ENCODE results near the gene MUSK. TPM values are rescaled to one million over a fixed set of nuclear protein-coding genes. Genes with fewer than 3 reads are reported as not detected.

Gene MUSK
- total and polyA plus RNA-seq, 2 of the 4 experiments (the other 2 are of a cell fraction) = 0.07 to 0.18 TPM

GRCh38 chr9:110758201-110758600 is 89.6 kb downstream of the MUSK start:
- Histone ChIP-seq H2BK120ac (ENCODE audit: low read depth, low read length) (peak overlapping the region; percentile 45; the same call in 1 of the 2 replicates), H2AK5ac (ENCODE audit: low read depth, low read length) (no peak overlapping the region), H3K23ac (ENCODE audit: low read depth, low read length) (no peak overlapping the region), H3K9me3 (ENCODE audit: control insufficient read depth, insufficient read depth, low read length) (peaks cover 3% of the 10 kb centered on the region; the same call in 1 of the 2 replicates), H3K36me3 (ENCODE audit: control insufficient read depth, insufficient read depth, low read length) (no peaks in the 10 kb centered on the region), H2BK15ac (ENCODE audit: low read depth, low read length) (no peak overlapping the region), H2AFZ (replicated peaks; ENCODE audit: low read length, poor library complexity) (no peak overlapping the region), H3K4me3 (ENCODE audit: insufficient read depth, low read depth, low read length) (no peak overlapping the region), H4K5ac (ENCODE audit: low read depth, low read length) (no peak overlapping the region), H3K27me3 (ENCODE audit: control insufficient read depth, insufficient read depth, low read length) (no peaks in the 10 kb centered on the region), H3K4me2 (ENCODE audit: low read depth, low read length) (no peak overlapping the region), H4K8ac (ENCODE audit: low read depth in 2 of 2, low read length in 2 of 2) (no peak overlapping the region), H3K9me1 (ENCODE audit: insufficient read depth, low read length) (peaks cover 7% of the 10 kb centered on the region; the same call in 1 of the 2 replicates), H3K27ac (ENCODE audit: insufficient read depth, low read length) (no peak overlapping the region), H3K79me1 (ENCODE audit: low read depth in 1 of 2, low read length in 2 of 2) (peaks cover 0 to 7% of the 10 kb centered on the region in 2 experiments; a peak in 1 of 4 replicates), H3K14ac (replicated peaks; ENCODE audit: low read depth, low read length) (no peak overlapping the region), H3K4me1 (ENCODE audit: control insufficient read depth, insufficient read depth, low read length) (peaks cover 4% of the 10 kb centered on the region), H4K20me1 (ENCODE audit: insufficient read depth, low read length) (no peaks in the 10 kb centered on the region), H3K18ac (ENCODE audit: low read depth, low read length) (no peak overlapping the region), H4K91ac (ENCODE audit: insufficient read depth, low read depth, low read length) (no peak overlapping the region; the same call in 1 of the 2 replicates), H3K56ac (ENCODE audit: extremely low read depth, insufficient read depth, low read length) (no peak overlapping the region), H2AK9ac (replicated peaks; ENCODE audit: low read depth, low read length, poor library complexity) (no peak overlapping the region), H3K4ac (ENCODE audit: low read depth, low read length) (peak overlapping the region; percentile 51; the same call in 1 of the 2 replicates), H2BK5ac (ENCODE audit: low read depth, low read length, poor library complexity, severe bottlenecking) (no peak overlapping the region), H3K9ac (ENCODE audit: low read depth, low read length) (no peak overlapping the region), H2BK20ac (ENCODE audit: low read depth, low read length) (peak overlapping the region; percentile 53; the same call in 1 of the 2 replicates)
- intact Hi-C loops (cut with micrococcal nuclease) = no loop called here
- ChIA-PET POLR2A (ENCODE audit: unreplicated experiment) (no interaction called here), CTCF (interaction anchor here (0.8 kb wide), 1 partner anchor 9 kb away, joined by 3 read pairs; no protein-coding TSS in a partner anchor)
- DNase-seq (no peak), ATAC-seq (ENCODE audit: low read depth) (no peak)
- TF ChIP-seq POLR2A (IDR thresholded peaks at IDR 0.05; ENCODE audit: low read depth, low read length) (no peak), MAFK (IDR thresholded peaks at IDR 0.05; ENCODE audit: low read depth, low read length) (no peak), NFE2L2 (IDR thresholded peaks at IDR 0.05; ENCODE audit: low read depth, low read length) (no peak), CEBPB (IDR thresholded peaks at IDR 0.05; ENCODE audit: low read depth, low read length) (no peak), CHD1 (IDR thresholded peaks at IDR 0.05; ENCODE audit: low read depth, low read length) (no peak), BHLHE40 (IDR thresholded peaks at IDR 0.05; ENCODE audit: low read depth, low read length) (no peak), ELK1 (IDR thresholded peaks at IDR 0.05; ENCODE audit: borderline replicate concordance, low read depth, low read length) (no peak), RFX5 (IDR thresholded peaks at IDR 0.05; ENCODE audit: low read depth, low read length) (no peak), MAZ (IDR thresholded peaks at IDR 0.05; ENCODE audit: borderline replicate concordance, low read depth, low read length) (no peak), CTCF (conservative IDR thresholded peaks at IDR 0.05; ENCODE audit: low read depth, low read length) (no peak), SMC3 (IDR thresholded peaks at IDR 0.05; ENCODE audit: low read depth, low read length) (no peak), RCOR1 (IDR thresholded peaks at IDR 0.05; ENCODE audit: insufficient replicate concordance, low read length) (no peak), RAD21 (IDR thresholded peaks at IDR 0.05; ENCODE audit: low read length) (no peak), FOS (IDR thresholded peaks at IDR 0.05; ENCODE audit: low read depth, low read length) (no peak), USF2 (IDR thresholded peaks at IDR 0.05; ENCODE audit: low read depth, low read length) (no peak), MXI1 (IDR thresholded peaks at IDR 0.05; ENCODE audit: borderline replicate concordance, low read depth, low read length) (no peak)
- in situ Hi-C loops (cut with MboI; ENCODE audit: low sequenced_read_pairs) = no loop called here
- no TSS peak for BruUV-seq (replicated peaks)
- dilution Hi-C loops (cut with HindIII; ENCODE audit: low sequenced_read_pairs, unreplicated experiment) = no loop called here

Data from IMR-90 (cell line).